HEK293T (cell line): ENCODE measurements around the gene STX5.
"Not testable (repeated sequence)": the region's sequence is repeated elsewhere in the genome, so short reads cannot be mapped to it uniquely, and the experiment has no call there.

Experiments used
- CTCF ChIA-PET: fragments of 350-600 bp; formaldehyde crosslinking; extraction: SDS; loops from one replicate; lab custom pipeline; 2021; ENCODE audit warnings: antibody characterized with exemption, inconsistent platforms; lab: Yijun Ruan, JAX
- POLR2A ChIA-PET: fragments of 350-600 bp; formaldehyde crosslinking; extraction: SDS; loops from one replicate; lab custom pipeline; 2020; ENCODE audit warnings: antibody characterized with exemption, inconsistent platforms; lab: Yijun Ruan, JAX
- DNase-seq: peaks from one replicate; pipeline ENCODE4 v3.0.0; 2012; ENCODE audit warnings: mixed read lengths; ENCODE audit errors: extremely low spot score
- ARNT ChIP-seq: fragments of 450-650 bp; IDR thresholded peaks from 2 replicates; pipeline ENCODE4 v1.6.1; 2017; ENCODE audit warnings: mild to moderate bottlenecking
- BHLHE40 ChIP-seq: fragments of 450-650 bp; IDR thresholded peaks from 2 replicates; pipeline ENCODE4 v1.6.1; 2016; ENCODE audit warnings: mild to moderate bottlenecking, moderate library complexity, borderline replicate concordance
- CTBP1 ChIP-seq: fragments of 450-650 bp; IDR thresholded peaks from 2 replicates; pipeline ENCODE4 v1.6.1; 2016; ENCODE audit warnings: borderline replicate concordance
- ELF4 ChIP-seq: fragments of 450-650 bp; IDR thresholded peaks from 2 replicates; pipeline ENCODE4 v1.6.1; 2017; ENCODE audit warnings: antibody characterized with exemption
- FOXA1 ChIP-seq: fragments of 450-650 bp; IDR thresholded peaks from 2 replicates; pipeline ENCODE4 v1.6.1; 2016; ENCODE audit warnings: mild to moderate bottlenecking
- FOXK2 ChIP-seq: fragments of 450-650 bp; IDR thresholded peaks from 2 replicates; pipeline ENCODE4 v1.6.1; 2016; ENCODE audit warnings: mild to moderate bottlenecking
- FOXM1 ChIP-seq: fragments of 450-650 bp; IDR thresholded peaks from 2 replicates; pipeline ENCODE4 v1.6.1; 2017; ENCODE audit warnings: mild to moderate bottlenecking, borderline replicate concordance
- HDGF ChIP-seq: fragments of 450-650 bp; IDR thresholded peaks from 2 replicates; pipeline ENCODE4 v1.6.1; 2017; ENCODE audit warnings: antibody characterized with exemption, borderline replicate concordance
- L3MBTL2 ChIP-seq: fragments of 450-650 bp; conservative IDR thresholded peaks from 2 replicates; pipeline ENCODE4 v1.6.1; 2016; ENCODE audit warnings: mild to moderate bottlenecking
- LEF1 ChIP-seq: fragments of 450-650 bp; IDR thresholded peaks from 2 replicates; pipeline ENCODE4 v1.6.1; 2017; ENCODE audit warnings: mild to moderate bottlenecking, borderline replicate concordance
- NFRKB ChIP-seq: fragments of 450-650 bp; IDR thresholded peaks from 2 replicates; pipeline ENCODE4 v1.6.1; 2016; ENCODE audit warnings: mild to moderate bottlenecking, moderate library complexity
- PKNOX1 ChIP-seq: fragments of 450-650 bp; IDR thresholded peaks from 2 replicates; pipeline ENCODE4 v1.6.1; 2016
- SP1 ChIP-seq: fragments of 450-650 bp; IDR thresholded peaks from 2 replicates; pipeline ENCODE4 v1.6.1; 2017
- SUZ12 ChIP-seq: fragments of 450-650 bp; IDR thresholded peaks from 2 replicates; pipeline ENCODE4 v1.6.1; 2016; ENCODE audit warnings: mild to moderate bottlenecking
- TARDBP ChIP-seq: fragments of 450-650 bp; IDR thresholded peaks from 2 replicates; pipeline ENCODE4 v1.6.1; 2016
- ZNF384 ChIP-seq: fragments of 450-650 bp; IDR thresholded peaks from 2 replicates; pipeline ENCODE4 v1.6.1; 2016

Gene STX5

DNA sequence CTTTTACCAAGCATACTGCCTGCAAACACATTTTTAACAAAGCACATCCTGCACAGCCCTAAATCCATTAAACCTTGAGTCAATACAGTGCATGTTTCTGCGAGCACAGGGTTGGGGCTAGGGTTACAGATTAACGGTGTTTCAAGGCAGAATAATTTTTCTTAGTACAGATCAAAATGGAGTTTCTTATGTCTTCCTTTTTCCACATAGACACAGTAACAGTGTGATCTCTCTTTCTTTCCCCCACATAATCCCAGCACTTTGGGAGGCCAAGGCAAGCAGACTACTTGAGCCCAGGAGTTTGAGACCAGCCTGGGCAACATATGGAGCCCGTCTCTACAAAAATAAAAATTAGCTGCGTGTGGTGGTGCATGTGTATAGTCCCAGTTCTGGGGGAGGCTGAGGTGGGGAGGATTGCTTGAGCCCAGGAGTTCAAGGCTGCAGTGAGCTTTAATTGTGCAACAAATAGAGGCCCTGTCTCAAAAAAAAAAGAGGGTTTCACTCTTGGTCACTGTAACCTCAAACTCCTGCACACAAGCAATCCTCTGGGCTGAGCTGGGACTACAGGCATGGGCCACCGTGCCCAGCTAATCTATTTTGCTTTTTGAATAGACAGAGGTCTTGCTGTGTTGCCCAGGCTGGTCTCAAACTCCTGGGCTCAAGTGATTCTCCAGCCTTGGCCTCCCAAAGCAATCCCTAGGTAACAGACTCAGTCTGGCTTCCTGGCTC is 29.1 kb upstream of the STX5 start:
- ChIA-PET POLR2A (interaction anchor here (0.7 to 8.0 kb wide), 9 partner anchors 10 to 208 kb away, joined by 3 to 124 read pairs (median 4); partner anchors contain the start of genes INTS5, SLC3A2, TAF6L and TMEM179B), CTCF (interaction anchor here (0.6 to 2.0 kb wide), 4 partner anchors 14 to 145 kb away, joined by 3 to 22 read pairs (median 4); partner anchors contain the start of gene SLC3A2)
- DNase-seq: no peak
- TF ChIP-seq FOXM1 (no peak), HDGF (no peak), SP1 (no peak), ARNT (no peak), ELF4 (no peak), BHLHE40 (no peak), PKNOX1 (no peak), ZNF384 (no peak), FOXA1 (no peak), SUZ12 (no peak), TARDBP (no peak), LEF1 (no peak), NFRKB (no peak), CTBP1 (no peak), FOXK2 (no peak), L3MBTL2 (no peak)

DNA sequence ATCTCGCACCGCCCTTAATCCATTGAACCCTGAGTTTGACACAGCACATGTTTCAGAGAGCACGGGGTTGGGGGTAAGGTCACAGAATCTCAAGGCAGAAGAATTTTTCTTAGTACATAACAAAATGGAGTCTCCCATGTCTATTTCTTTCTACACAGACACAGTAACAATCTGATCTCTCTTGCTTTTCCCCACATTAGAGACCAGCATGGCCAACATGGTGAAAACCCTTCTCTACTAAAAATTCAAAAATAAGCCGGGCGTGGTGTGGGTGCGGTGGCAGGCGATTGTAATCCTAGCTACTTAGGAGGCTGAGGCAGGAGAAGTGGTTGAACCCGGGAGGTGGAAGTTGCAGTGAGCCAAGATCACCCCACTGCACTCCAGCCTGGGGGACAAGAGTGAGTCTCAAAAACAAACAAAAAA is 27.4 kb upstream of the STX5 start:
- POLR2A ChIA-PET: interaction anchor here (1.4 kb wide), 1 partner anchor 188 kb away, joined by 4 read pairs; the partner anchor contains the start of genes LBHD1 and UQCC3
- DNase-seq, CTCF ChIA-PET: not testable (repeated sequence)

GRCh38 chr11:62858201-62858600 is 26.4 kb upstream of the STX5 start:
- CTCF ChIA-PET: no interaction called here
- no peak for DNase-seq
- POLR2A ChIA-PET: interaction anchor here (0.8 to 9.9 kb wide), 10 partner anchors 17 to 267 kb away, joined by 3 to 331 read pairs (median 44); partner anchors contain the start of genes HNRNPUL2, SLC3A2, STX5 and TEX54
- no peak for TF ChIP-seq PKNOX1
- TF ChIP-seq FOXA1: no peak
- TF ChIP-seq ELF4: no peak
- no peak for TF ChIP-seq TARDBP

- CTCF ChIA-PET: no interaction called here
- TF ChIP-seq ZNF384 (peak; percentile 71), ARNT (no peak)
- POLR2A ChIA-PET: interaction anchor here (0.6 to 9.9 kb wide), 16 partner anchors 8 to 266 kb away, joined by 3 to 331 read pairs (median 24); partner anchors contain the start of genes HNRNPUL2, NXF1, SLC3A2 and STX5
- DNase-seq: no peak
Observed at GRCh38 chr11:62857541-62857982, 25.7 kb upstream of the STX5 start.

GRCh38 chr11:62856333-62856895 is 24.6 kb upstream of the STX5 start:
- no peak for DNase-seq
- POLR2A ChIA-PET: interaction anchor here (0.6 to 9.9 kb wide), 40 partner anchors 9 to 264 kb away, joined by 3 to 331 read pairs (median 7); partner anchors contain the start of genes BSCL2, C11orf98, CSKMT and GNG3
- CTCF ChIA-PET: interaction anchor here (0.6 kb wide), 1 partner anchor 18 kb away, joined by 3 read pairs; no protein-coding TSS in a partner anchor
- no peak for TF ChIP-seq FOXM1
- TF ChIP-seq FOXK2: no peak
- no peak; the same call in 1 of the 2 replicates for TF ChIP-seq L3MBTL2
- TF ChIP-seq LEF1: no peak
- TF ChIP-seq HDGF: no peak
- TF ChIP-seq ELF4: no peak
- TF ChIP-seq PKNOX1: no peak
- no peak for TF ChIP-seq SUZ12
- TF ChIP-seq BHLHE40: no peak
- TF ChIP-seq SP1: no peak
- TF ChIP-seq NFRKB: no peak
- no peak for TF ChIP-seq ZNF384
- no peak for TF ChIP-seq TARDBP
- TF ChIP-seq CTBP1: no peak
- no peak for TF ChIP-seq ARNT
- no peak for TF ChIP-seq FOXA1
